ENCODE measurements around the gene MAP4K3. TPM values are rescaled to one million over a fixed set of nuclear protein-coding genes. Genes with fewer than 3 reads are reported as not detected.

Gene MAP4K3
- total and polyA plus RNA-seq, 9 of the 15 experiments (the other 6 are each of a cell fraction or from before 2014, with no cell fraction given) = 3.1 to 30.0 (median 16.9) TPM

- TF ChIP-seq ZNF609 (CRISPR knock-in tag; IDR thresholded peaks at IDR 0.05; ENCODE audit: borderline replicate concordance) (no peak), E2F6 (IDR thresholded peaks at IDR 0.05; ENCODE audit: borderline replicate concordance in 1 of 2, extremely low read depth in 1 of 2, insufficient read depth in 1 of 2, insufficient read length in 1 of 2, low read depth in 1 of 2, low read length in 1 of 2, poor library complexity in 1 of 2, severe bottlenecking in 1 of 2) (no peak), E2F1 (CRISPR knock-in tag; IDR thresholded peaks at IDR 0.05) (no peak), ZNF444 (CRISPR knock-in tag; IDR thresholded peaks at IDR 0.05) (no peak), HDAC8 (tag; IDR thresholded peaks at IDR 0.05) (no peak), HEY1 (CRISPR knock-in tag; IDR thresholded peaks at IDR 0.05; ENCODE audit: borderline replicate concordance) (no peak), ZBED1 (IDR thresholded peaks at IDR 0.05) (no peak), MITF (IDR thresholded peaks at IDR 0.05) (no peak), NFXL1 (CRISPR knock-in tag; IDR thresholded peaks at IDR 0.05) (no peak), SFPQ (IDR thresholded peaks at IDR 0.05; ENCODE audit: low read depth, low read length) (no peak), MEIS2 (IDR thresholded peaks at IDR 0.05; ENCODE audit: partially characterized antibody) (no peak), YBX1 (IDR thresholded peaks at IDR 0.05) (no peak), ZNF551 (CRISPR knock-in tag; IDR thresholded peaks at IDR 0.05) (no peak), SIRT6 (IDR thresholded peaks at IDR 0.05; ENCODE audit: low read depth, low read length) (no peak), DPF2 (IDR thresholded peaks at IDR 0.05) (peak; percentile 60), TCF3 (CRISPR knock-in tag; IDR thresholded peaks at IDR 0.05) (peak; percentile 37; the same call in 1 of the 2 replicates), SMARCA4 (IDR thresholded peaks at IDR 0.05) (0 out of 2 replicates have a peak, but pooled peaks have one; percentile 35), RBM22 (IDR thresholded peaks at IDR 0.05; ENCODE audit: low read depth, low read length, poor library complexity, severe bottlenecking) (no peak)
Measured at GRCh38 chr2:39433586-39434195, 3.4 kb downstream of the MAP4K3 start (continued).
